Type B pancreatic cell (in vitro differentiated cells): ENCODE data around the gene SLC8A2. TPM values are rescaled to one million over a fixed set of nuclear protein-coding genes. Genes with fewer than 3 reads are reported as not detected.
"Not testable (repeated sequence)": the region's sequence is repeated elsewhere in the genome, so short reads cannot be mapped to it uniquely, and the experiment has no call there.

ENCODE experiments used
- DNase-seq: peaks from one replicate; pipeline ENCODE4 v3.0.0; 2021; ENCODE audit warnings: mixed read lengths; ENCODE audit not compliant: unreplicated experiment; ENCODE audit errors: extremely low spot score
- H3K27ac Mint-ChIP-seq: 2 replicates; pipeline ENCODE4 v1.8.0; 2021; ENCODE audit warnings: mild to moderate bottlenecking, mixed read lengths
- H3K27me3 Mint-ChIP-seq: 2 replicates; pipeline ENCODE4 v1.8.0; 2021; ENCODE audit warnings: mixed read lengths
- H3K36me3 Mint-ChIP-seq: 2 replicates; pipeline ENCODE4 v1.8.0; 2021; ENCODE audit warnings: mixed read lengths
- H3K4me1 Mint-ChIP-seq: one replicate; pipeline ENCODE4 v1.8.0; 2021; ENCODE audit warnings: mixed read lengths; ENCODE audit not compliant: unreplicated experiment
- H3K4me3 Mint-ChIP-seq: 2 replicates; pipeline ENCODE4 v1.8.0; 2021; ENCODE audit warnings: mild to moderate bottlenecking, mixed read lengths
- H3K9me3 Mint-ChIP-seq: 2 replicates; pipeline ENCODE4 v1.8.0; 2021; ENCODE audit warnings: mixed read lengths
- total RNA-seq: library from RNA; stranded (reverse); gene quantifications from 2 replicates; pipeline ENCODE4 v1.2.1, GENCODE V29; 2021; ENCODE audit warnings: low replicate concordance
- TF ChIP-seq, protein P1 (sequence below): fragments of 200-600 bp; sonication (generic); conservative IDR thresholded peaks from 2 replicates; pipeline ENCODE4 v1.5.0; 2021; ENCODE audit warnings: antibody characterized with exemption, mild to moderate bottlenecking

Gene SLC8A2
- total RNA-seq, 1 donor from 2014 or later: 1.3 TPM

DNA sequence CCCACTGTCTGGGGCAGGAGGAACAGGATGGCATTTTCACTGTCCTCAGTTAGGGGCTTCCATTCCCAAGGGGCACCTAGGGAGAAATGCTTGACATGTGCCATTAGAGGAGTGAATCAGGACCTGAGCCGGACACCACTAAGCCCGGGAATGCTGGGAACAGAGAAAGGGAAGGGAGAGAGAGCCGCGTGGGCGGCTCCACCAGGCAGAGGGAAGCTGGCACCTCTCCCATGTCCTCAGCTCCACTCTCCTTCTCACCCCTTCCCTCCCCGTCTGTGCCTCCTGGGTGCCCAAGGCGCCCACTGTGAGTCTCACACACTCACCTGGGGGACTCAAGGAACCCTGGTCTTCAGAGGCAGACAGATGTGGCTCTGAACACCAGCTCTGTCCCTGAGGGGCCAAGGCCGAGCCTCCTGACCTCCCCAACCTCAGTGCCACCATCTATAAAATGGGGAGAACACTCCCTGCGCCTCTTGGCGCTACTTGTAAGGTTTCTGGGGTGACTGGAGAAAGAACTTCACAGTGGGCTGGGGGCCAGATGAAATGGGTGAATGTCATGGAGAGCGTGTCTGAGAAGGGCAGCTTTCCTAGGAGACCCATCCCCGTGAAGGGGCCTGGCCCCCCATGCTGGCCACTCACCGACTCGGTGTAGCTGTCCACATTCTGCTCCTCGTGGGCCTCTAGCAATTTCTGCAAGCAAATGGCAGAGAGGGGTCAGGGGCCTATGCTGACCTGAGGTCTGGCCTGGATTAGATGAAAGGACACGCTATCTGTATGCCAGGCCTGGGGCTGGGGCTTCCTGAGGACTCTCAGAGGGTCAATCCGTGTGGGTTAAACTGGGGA, 17.6 kb upstream of the SLC8A2 start:
- Mint-ChIP-seq H3K4me1 (peaks cover 6% of the 10 kb centered on the region), H3K9me3 (no peaks in the 10 kb centered on the region), H3K27me3 (no peaks in the 10 kb centered on the region), H3K4me3 (no peak overlapping the region), H3K27ac (no peak overlapping the region), H3K36me3 (no peaks in the 10 kb centered on the region)
- no peak for DNase-seq
- TF ChIP-seq, protein P1, sequence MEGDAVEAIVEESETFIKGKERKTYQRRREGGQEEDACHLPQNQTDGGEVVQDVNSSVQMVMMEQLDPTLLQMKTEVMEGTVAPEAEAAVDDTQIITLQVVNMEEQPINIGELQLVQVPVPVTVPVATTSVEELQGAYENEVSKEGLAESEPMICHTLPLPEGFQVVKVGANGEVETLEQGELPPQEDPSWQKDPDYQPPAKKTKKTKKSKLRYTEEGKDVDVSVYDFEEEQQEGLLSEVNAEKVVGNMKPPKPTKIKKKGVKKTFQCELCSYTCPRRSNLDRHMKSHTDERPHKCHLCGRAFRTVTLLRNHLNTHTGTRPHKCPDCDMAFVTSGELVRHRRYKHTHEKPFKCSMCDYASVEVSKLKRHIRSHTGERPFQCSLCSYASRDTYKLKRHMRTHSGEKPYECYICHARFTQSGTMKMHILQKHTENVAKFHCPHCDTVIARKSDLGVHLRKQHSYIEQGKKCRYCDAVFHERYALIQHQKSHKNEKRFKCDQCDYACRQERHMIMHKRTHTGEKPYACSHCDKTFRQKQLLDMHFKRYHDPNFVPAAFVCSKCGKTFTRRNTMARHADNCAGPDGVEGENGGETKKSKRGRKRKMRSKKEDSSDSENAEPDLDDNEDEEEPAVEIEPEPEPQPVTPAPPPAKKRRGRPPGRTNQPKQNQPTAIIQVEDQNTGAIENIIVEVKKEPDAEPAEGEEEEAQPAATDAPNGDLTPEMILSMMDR: no peak

DNA sequence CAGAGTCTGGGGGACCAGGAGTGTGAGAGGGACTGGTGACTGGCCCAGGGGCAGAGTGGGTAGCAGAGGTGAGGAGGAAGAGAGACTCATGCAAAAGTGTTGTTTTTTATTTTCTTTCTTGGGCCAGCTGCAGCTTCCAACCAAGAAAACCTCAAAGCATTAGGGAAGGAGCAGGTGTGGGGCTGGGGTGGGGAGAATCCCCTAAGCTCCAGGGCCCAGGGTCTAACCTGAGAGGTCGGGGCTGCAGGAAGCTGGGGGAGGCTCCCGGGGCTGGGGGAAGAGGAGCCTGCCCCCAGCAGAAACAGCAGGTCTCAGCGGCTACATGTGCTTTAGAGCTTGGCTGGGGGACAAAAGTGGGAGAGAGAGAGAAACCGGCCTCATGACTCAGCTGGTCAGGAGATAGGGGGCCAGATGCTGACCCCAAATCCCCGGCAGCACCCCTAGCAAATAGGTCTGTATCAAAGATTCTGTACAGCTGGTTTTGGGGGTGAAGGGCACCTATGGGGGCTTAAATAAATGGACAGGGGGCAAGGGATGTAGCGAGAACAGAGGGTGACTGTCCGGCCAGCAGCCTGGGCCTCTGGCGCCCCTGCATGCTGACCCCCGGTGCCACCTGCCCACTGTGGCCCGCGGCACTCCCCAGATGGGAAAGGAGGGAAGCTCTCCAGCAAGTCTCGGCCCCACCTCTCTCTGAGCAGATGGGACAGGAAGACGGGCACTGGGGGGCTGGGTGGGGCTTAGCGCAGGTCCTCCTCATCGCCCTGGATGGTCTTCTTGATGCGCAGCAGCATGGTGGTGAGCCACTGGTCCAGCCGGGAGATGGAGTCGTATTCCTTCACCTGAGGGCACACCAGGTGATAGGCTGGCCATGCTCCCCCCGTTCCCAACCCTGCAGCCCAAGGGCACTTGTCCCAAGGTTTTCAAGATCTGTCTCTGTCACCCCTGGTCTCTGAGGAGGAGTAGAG, 16.1 kb upstream of the SLC8A2 start:
- no peak overlapping the region for H3K27ac Mint-ChIP-seq
- TF ChIP-seq, protein P1: no peak
- no peaks in the 10 kb centered on the region for H3K36me3 Mint-ChIP-seq
- H3K4me3 Mint-ChIP-seq: no peak overlapping the region
- no peaks in the 10 kb centered on the region for H3K9me3 Mint-ChIP-seq
- H3K4me1 Mint-ChIP-seq: peaks cover 13% of the 10 kb centered on the region
- no peak for DNase-seq
- peaks cover 4% of the 10 kb centered on the region for H3K27me3 Mint-ChIP-seq

DNA sequence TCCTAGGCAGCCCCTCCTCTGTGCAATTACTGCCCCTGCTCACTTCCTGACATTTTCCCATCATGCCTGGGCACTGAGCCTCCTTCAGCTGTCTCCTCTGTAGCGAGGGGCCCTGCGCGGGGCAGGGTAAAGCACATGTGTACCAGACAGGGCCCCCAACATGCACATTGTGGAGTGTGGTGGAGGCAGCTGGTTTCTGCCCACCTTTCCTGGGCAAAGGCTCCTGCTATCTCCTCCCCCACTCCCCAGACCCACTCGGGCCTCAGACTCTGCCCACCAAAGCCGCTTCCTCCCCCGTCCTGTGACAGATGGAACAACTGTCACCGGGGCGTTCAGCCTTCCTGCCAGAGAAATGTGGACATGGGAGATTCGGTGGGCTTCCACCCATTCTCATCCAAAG, 15.2 kb upstream of the SLC8A2 start:
- no peak for DNase-seq
- H3K27ac Mint-ChIP-seq: no peak overlapping the region
- no peak overlapping the region for H3K4me3 Mint-ChIP-seq
- no peaks in the 10 kb centered on the region for H3K9me3 Mint-ChIP-seq
- H3K27me3 Mint-ChIP-seq: peaks cover 5% of the 10 kb centered on the region
- H3K4me1 Mint-ChIP-seq: peaks cover 13% of the 10 kb centered on the region
- H3K36me3 Mint-ChIP-seq: no peaks in the 10 kb centered on the region
- TF ChIP-seq, protein P1: no peak

DNA sequence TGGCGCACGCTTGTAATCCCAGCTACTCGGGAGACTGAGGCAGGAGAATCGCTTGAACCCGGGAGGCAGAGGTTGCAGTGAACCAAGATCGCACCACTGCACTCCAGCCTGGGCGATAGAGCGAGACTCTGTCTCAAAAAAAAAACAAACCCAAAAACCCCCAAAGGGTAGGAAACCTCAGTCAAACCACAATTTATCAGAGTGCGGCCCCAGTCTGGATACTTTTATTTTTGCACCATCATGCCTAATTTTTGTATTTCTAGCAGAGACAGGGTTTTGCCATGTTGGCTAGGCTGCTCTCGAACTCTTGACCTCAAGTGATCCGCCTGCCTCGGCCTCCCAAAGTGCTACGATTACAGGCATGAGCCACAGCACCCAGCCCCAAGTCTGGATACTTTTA, 14.5 kb upstream of the SLC8A2 start:
- not testable (repeated sequence) for H3K27ac Mint-ChIP-seq, DNase-seq, H3K4me3 Mint-ChIP-seq, H3K36me3 Mint-ChIP-seq, H3K9me3 Mint-ChIP-seq
- H3K27me3 Mint-ChIP-seq: peaks cover 11% of the 10 kb centered on the region
- H3K4me1 Mint-ChIP-seq: peaks cover 13% of the 10 kb centered on the region

DNA sequence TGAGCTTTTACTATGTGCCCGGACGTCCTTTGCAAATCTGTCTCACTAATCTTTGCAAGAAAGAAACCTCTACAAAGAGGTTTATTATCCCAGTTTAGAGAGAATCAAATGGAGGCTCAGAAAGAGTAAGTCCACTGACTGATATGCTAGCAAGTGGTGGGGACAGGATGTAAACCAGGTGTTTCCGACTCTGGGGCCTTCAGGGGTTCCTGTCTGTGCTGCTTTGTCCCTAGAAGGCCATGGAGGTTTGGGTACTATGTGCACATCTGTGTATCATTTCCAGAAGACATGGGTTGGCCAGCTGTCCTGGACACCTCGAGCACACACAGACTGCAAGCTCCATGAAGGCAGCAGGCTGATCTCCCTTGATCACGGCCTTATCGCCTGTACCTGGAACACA, 13.5 kb upstream of the SLC8A2 start:
- Mint-ChIP-seq H3K9me3 (no peaks in the 10 kb centered on the region), H3K36me3 (no peaks in the 10 kb centered on the region), H3K27ac (peak overlapping the region; percentile 97), H3K27me3 (peaks cover 20% of the 10 kb centered on the region), H3K4me3 (peak overlapping the region; percentile 97), H3K4me1 (peaks cover 13% of the 10 kb centered on the region)
- DNase-seq: no peak
- TF ChIP-seq, protein P1: no peak
